Tibial nerve (tissue), 4 donors: ENCODE measurements around the gene CREG2. TPM values are rescaled to one million over a fixed set of nuclear protein-coding genes. Genes with fewer than 3 reads are reported as not detected.
"Not testable (repeated sequence)": the region's sequence is repeated elsewhere in the genome, so short reads cannot be mapped to it uniquely, and the experiment has no call there.

Experiments used
- DNase-seq, 2 donors: peaks; one replicate each; pipeline ENCODE4 v3.0.0-alpha.2; 2019; ENCODE audit warnings: low spot score in 2 of 2
- H3K27ac ChIP-seq, 4 donors: fragments of 200-600 bp; sonication (generic) in 3 of 4; one replicate each; pipeline ENCODE4 v1.5.1; 2017 to 2019; ENCODE audit warnings: mild to moderate bottlenecking in 1 of 4
- H3K27me3 ChIP-seq, 2 donors: fragments of 200-600 bp; sonication (generic) in 1 of 2; one replicate each; pipeline versions ENCODE4 v1.5.1 to v1.6.0; 2017 to 2019
- H3K36me3 ChIP-seq, 3 donors: fragments of 200-600 bp; sonication (generic); one replicate each; pipeline ENCODE4 v1.5.1; 2018 to 2019
- H3K4me1 ChIP-seq, 4 donors: fragments of 200-600 bp; sonication (generic) in 3 of 4; one replicate each; pipeline ENCODE4 v1.5.1; 2017 to 2019
- H3K4me3 ChIP-seq, 4 donors: fragments of 200-600 bp; sonication (generic) in 3 of 4; one replicate each; pipeline ENCODE4 v1.5.1; 2017 to 2019; ENCODE audit warnings: mild to moderate bottlenecking in 1 of 4, moderate library complexity in 1 of 4
- H3K9me3 ChIP-seq, 4 donors: fragments of 200-600 bp; sonication (generic) in 3 of 4; one replicate each; pipeline ENCODE4 v1.5.1; 2017 to 2019
- CTCF ChIP-seq, 5 experiments: fragments of 200-600 bp in 3 of 5; fragments of 450-650 bp in 2 of 5; sonication (generic) in 3 of 5; IDR thresholded peaks; one replicate each; pipeline ENCODE4 v1.5.1; 2016 to 2019; ENCODE audit warnings: antibody characterized with exemption in 5 of 5, mild to moderate bottlenecking in 3 of 5, moderate library complexity in 2 of 5
- EP300 ChIP-seq, 2 donors: sonication (generic); formaldehyde crosslinking; IDR thresholded peaks; one replicate each; pipeline ENCODE4 v1.6.1; 2017; ENCODE audit warnings: antibody characterized with exemption in 2 of 2, mild to moderate bottlenecking in 1 of 2
- POLR2A ChIP-seq, 2 donors: fragments of 450-650 bp; IDR thresholded peaks; one replicate each; pipeline ENCODE4 v1.6.1; 2017; ENCODE audit warnings: antibody characterized with exemption in 2 of 2, mild to moderate bottlenecking in 2 of 2, moderate library complexity in 2 of 2
- WGBS, 2 donors: methylation state at CpG; one replicate each; pipeline ENCODE4 v1.1.5; 2018; 5-methylcytosine and 5-hydroxymethylcytosine counted together
- total RNA-seq, 4 donors: library from RNA; depleted of rRNA; stranded (reverse); fragments of >200 nt; gene quantifications; one replicate each; pipeline ENCODE4 v1.1.0, GENCODE V29; 2016

CREG2 gene
- total RNA-seq, 4 donors from 2014 or later = not detected

DNA sequence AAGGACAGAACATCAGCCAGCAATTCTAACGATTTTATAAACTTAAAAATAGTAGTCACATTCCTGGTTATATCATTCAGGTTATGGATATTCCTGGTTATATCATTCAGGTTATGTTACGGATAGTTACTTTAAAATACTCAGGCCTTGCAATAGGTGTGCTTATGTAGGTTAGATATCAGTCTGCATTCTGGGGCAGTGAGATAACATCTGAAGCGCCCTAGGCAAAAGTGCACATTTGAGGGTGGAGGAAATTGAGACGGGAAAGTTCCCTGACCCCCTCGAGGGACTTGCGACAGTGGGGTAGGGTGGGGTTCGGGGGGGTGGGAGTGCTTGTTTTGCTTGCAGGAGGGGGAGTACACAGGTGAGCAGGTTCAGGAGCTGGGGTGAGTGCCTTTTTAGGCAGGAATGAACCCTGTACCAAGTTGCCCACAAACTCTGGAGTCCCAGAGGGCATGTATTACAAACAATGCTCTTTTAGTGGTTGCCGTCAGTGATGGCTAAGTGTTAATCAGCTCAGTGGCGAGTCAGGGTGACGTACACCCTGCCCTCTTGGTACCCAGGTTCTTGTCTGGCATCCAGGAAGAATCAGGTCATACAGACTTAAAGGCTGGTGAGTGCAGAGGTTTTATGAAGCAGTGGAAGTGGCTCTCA lies 31.8 kb downstream of the CREG2 start:
- DNase-seq = no peak
- 83 to 85% methylated on average over 10 of the region's 10 CpGs for WGBS, 2 donors
- Histone ChIP-seq H3K9me3 (no peaks in the 10 kb centered on the region), H3K27me3 (no peaks in the 10 kb centered on the region), H3K4me1 (no peaks in the 10 kb centered on the region), H3K36me3 (no peaks in the 10 kb centered on the region), H3K27ac (no peak overlapping the region), H3K4me3 (no peak overlapping the region)
- no peak for TF ChIP-seq CTCF (IDR thresholded peaks at IDR 0.05)
- no peak for TF ChIP-seq POLR2A (IDR thresholded peaks at IDR 0.05)
- no peak for TF ChIP-seq EP300 (IDR thresholded peaks at IDR 0.05)

- no peaks in the 10 kb centered on the region for H3K36me3 ChIP-seq
- H3K27me3 ChIP-seq = no peaks in the 10 kb centered on the region
- 86 to 89% methylated on average over 21 of the region's 21 CpGs for whole genome bisulfite sequencing, 2 donors
- no peak for DNase-seq
- no peaks in the 10 kb centered on the region for H3K9me3 ChIP-seq
- no peaks in the 10 kb centered on the region for H3K4me1 ChIP-seq
- no peak overlapping the region for H3K27ac ChIP-seq
- TF ChIP-seq CTCF (IDR thresholded peaks at IDR 0.05) (no peak), POLR2A (IDR thresholded peaks at IDR 0.05) (no peak), EP300 (IDR thresholded peaks at IDR 0.05) (no peak)
- no peak overlapping the region for H3K4me3 ChIP-seq
Measured at GRCh38 chr2:101354420-101355311, 32.6 kb downstream of the CREG2 start.

GRCh38 chr2:101352631-101353030 lies 34.7 kb downstream of the CREG2 start:
- DNase-seq, H3K36me3 ChIP-seq, H3K27me3 ChIP-seq, H3K27ac ChIP-seq, H3K4me3 ChIP-seq, H3K4me1 ChIP-seq, H3K9me3 ChIP-seq: not testable (repeated sequence)
- 87 to 88% methylated on average over 4 of the region's 4 CpGs for WGBS, 2 donors

DNA sequence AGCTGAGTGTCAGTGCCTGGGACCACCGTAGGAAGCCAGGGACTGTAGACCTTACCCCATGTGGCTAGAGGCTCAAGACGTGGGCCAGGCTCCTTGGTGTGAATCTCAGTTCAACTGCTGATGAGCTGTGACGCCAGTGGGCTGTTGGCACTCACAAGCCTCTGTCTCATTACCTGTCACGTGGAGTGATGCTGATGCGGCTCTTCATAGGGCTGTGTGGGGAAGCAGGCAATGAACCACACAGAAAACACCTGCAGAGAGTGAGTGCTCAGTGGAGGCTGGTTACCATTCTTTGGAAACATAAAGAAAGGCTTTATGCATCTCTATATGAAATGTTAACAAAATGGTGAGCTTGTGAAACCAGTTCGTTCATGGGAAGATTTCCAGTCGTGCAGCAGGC lies 36.1 kb downstream of the CREG2 start:
- H3K4me1 ChIP-seq = no peaks in the 10 kb centered on the region
- H3K27ac ChIP-seq = no peak overlapping the region
- no peak for TF ChIP-seq CTCF (IDR thresholded peaks at IDR 0.05)
- no peak for TF ChIP-seq POLR2A (IDR thresholded peaks at IDR 0.05)
- TF ChIP-seq EP300 (IDR thresholded peaks at IDR 0.05) = no peak
- no peak overlapping the region for H3K4me3 ChIP-seq
- no peak for DNase-seq
- no peaks in the 10 kb centered on the region for H3K9me3 ChIP-seq
- 83 to 88% methylated on average over 7 of the region's 7 CpGs for WGBS, 2 donors
- no peaks in the 10 kb centered on the region for H3K27me3 ChIP-seq
- H3K36me3 ChIP-seq = no peaks in the 10 kb centered on the region

- Histone ChIP-seq H3K4me1 (no peaks in the 10 kb centered on the region), H3K36me3 (no peaks in the 10 kb centered on the region), H3K27ac (peak overlapping the region in 2 of 4 donors; percentile 10 to 11), H3K27me3 (no peaks in the 10 kb centered on the region), H3K4me3 (no peak overlapping the region), H3K9me3 (no peaks in the 10 kb centered on the region)
- 47 to 53% methylated on average over 7 of the region's 7 CpGs for WGBS, 2 donors
- TF ChIP-seq CTCF (IDR thresholded peaks at IDR 0.05) (peak in 2 of 5 experiments; percentile 16 to 17), POLR2A (IDR thresholded peaks at IDR 0.05) (no peak)
- no peak for DNase-seq
Measured at GRCh38 chr2:101349893-101350662, 37.2 kb downstream of the CREG2 start.
